DND-41 (cell line): Measurements from ENCODE around the gene EPB41L4A.
A peak's percentile ranks its signal among the peaks of the same experiment; 100 is the strongest.

Source experiments
- EZH2 ChIP-seq: IDR thresholded peaks from 3 replicates; pipeline ENCODE4 v1.6.1; 2012; ENCODE audit warnings: borderline replicate concordance, low read depth, mild to moderate bottlenecking, moderate library complexity, low read length, inconsistent platforms; ENCODE audit not compliant: severe bottlenecking
- TF ChIP-seq, protein P1 (sequence below): IDR thresholded peaks from 2 replicates; pipeline ENCODE4 v1.5.1; 2012; ENCODE audit warnings: borderline replicate concordance, low read length, moderate library complexity, mild to moderate bottlenecking; ENCODE audit not compliant: poor library complexity, severe bottlenecking; ENCODE audit errors: extremely low read depth

DNA sequence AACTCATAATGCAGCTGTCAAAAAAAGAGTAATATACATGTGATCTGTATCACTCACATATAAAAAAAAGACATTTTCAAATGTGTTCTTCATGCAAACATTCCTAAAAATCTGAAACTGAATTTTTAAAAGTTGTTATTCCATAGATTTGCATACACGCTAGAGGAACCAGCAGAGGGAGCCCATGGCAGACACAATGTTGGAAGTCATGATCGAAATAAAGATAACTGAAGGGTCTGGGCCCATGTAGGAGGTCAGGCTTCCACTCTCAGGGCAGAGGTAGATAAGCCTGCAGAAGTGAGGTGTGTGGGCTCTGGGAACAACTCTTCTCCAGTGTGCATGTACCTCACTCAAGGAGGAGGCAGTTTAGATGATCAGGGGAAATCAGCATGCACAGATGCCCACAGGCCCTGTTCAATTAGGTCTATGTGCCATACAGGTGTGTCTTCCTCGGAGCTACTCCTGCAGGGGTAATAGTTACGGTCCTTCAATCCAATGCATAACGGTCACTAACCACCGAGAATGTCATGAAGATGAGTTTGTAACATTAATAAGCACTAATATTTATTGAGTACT lies 208.6 kb downstream of the EPB41L4A start:
- TF ChIP-seq, protein P1, sequence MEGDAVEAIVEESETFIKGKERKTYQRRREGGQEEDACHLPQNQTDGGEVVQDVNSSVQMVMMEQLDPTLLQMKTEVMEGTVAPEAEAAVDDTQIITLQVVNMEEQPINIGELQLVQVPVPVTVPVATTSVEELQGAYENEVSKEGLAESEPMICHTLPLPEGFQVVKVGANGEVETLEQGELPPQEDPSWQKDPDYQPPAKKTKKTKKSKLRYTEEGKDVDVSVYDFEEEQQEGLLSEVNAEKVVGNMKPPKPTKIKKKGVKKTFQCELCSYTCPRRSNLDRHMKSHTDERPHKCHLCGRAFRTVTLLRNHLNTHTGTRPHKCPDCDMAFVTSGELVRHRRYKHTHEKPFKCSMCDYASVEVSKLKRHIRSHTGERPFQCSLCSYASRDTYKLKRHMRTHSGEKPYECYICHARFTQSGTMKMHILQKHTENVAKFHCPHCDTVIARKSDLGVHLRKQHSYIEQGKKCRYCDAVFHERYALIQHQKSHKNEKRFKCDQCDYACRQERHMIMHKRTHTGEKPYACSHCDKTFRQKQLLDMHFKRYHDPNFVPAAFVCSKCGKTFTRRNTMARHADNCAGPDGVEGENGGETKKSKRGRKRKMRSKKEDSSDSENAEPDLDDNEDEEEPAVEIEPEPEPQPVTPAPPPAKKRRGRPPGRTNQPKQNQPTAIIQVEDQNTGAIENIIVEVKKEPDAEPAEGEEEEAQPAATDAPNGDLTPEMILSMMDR: peak; percentile 63
- TF ChIP-seq EZH2: no peak
